ENCODE data around the gene CRADD. TPM values are rescaled to one million over a fixed set of nuclear protein-coding genes. Genes with fewer than 3 reads are reported as not detected.

Gene CRADD
- total RNA-seq, 2 donors from 2014 or later, result 27.2 to 75.2 TPM

DNA sequence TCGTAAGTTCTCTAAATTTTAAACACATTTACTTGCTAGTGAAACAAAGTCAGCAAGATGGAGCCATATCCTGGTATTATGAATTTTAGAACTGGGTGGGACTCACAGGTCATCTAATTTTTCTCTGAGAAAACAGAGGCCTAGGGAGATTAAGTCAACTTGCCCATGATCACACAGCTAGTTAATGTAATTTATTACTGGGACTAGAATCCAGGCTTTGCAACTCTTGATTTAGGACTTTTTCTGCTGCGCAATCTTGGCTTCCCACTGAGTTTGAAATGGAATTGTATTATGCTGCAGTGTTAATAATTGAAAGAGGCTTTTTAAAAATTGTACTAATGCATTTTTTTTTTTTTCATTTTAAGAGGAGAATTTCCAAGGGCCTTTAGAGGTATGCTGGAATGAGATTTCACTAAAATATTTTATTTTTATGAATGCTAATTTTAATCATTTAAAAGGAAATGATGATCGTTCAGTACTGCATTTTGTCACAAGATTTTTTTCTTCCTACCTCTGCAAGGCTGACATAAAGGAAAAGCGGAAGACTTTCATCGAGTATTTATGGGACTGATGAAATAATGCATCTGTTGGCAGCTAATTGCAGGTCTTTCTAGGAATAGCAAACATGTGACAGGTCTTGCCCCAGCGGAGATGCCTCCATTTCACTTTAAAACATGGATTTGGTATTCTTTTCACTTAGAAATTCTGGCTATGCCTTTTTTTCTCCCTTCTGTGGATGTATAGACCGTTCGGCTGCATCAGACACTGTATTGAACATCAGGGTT lies 9.6 kb downstream of the CRADD start:
- no peak for TF ChIP-seq POLR2A (IDR thresholded peaks at IDR 0.05)
- TF ChIP-seq, protein P1, sequence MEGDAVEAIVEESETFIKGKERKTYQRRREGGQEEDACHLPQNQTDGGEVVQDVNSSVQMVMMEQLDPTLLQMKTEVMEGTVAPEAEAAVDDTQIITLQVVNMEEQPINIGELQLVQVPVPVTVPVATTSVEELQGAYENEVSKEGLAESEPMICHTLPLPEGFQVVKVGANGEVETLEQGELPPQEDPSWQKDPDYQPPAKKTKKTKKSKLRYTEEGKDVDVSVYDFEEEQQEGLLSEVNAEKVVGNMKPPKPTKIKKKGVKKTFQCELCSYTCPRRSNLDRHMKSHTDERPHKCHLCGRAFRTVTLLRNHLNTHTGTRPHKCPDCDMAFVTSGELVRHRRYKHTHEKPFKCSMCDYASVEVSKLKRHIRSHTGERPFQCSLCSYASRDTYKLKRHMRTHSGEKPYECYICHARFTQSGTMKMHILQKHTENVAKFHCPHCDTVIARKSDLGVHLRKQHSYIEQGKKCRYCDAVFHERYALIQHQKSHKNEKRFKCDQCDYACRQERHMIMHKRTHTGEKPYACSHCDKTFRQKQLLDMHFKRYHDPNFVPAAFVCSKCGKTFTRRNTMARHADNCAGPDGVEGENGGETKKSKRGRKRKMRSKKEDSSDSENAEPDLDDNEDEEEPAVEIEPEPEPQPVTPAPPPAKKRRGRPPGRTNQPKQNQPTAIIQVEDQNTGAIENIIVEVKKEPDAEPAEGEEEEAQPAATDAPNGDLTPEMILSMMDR (IDR thresholded peaks at IDR 0.05), result no peak
- WGBS, 2 donors, result 88 to 97% methylated on average over 8 of the region's 8 CpGs
- intact Hi-C loops (cut with DNase I), result no loop called here
- Histone ChIP-seq H3K36me3 (replicated peaks in 1 of 2; ENCODE audit: insufficient read depth in 1 of 2, low read depth in 2 of 2) (no peaks in the 10 kb centered on the region), H3K27ac (no peak overlapping the region), H3K4me1 (peaks cover 6% of the 10 kb centered on the region), H3K4me3 (no peak overlapping the region), H3K27me3 (no peaks in the 10 kb centered on the region), H3K9me3 (no peaks in the 10 kb centered on the region)
- ATAC-seq, result no peak
- no peak for DNase-seq

DNA sequence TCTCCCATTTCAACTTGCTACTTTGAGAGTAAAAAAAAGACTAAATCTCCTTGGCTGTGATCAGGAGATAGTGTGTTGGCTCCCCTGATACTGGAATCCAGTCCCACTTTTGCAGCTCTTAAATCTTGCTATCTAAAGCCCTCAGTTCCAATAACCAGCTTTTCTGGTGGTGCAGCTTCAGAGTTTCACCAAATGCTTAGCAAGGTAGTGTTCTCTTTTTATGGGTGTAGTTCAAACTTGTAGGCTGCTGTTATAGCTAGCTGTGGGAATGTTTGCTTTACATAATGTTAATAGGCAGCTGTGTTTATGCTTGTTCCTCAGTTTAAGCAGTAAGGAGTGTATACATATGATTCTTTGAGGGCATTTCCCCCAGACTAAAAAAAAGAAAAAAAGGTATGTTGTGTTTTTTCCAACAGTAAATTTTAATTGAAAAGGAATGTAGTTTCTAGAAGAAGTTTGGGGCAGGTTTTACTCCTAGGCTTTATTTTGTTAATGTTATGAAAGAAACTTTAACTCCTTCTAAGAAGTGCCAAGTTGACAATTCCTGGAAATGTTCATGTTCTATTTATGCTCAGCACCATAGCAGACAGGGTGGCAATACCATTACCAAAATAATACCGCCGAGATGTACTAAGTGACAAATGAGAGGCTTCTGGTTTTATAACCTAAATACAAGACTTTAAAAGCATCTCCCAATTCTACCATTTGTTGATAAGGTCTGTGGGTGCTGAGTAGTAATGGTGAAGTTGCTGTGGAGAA lies 12.1 kb downstream of the CRADD start:
- Histone ChIP-seq H3K4me1 (peaks cover 6% of the 10 kb centered on the region), H3K4me3 (no peak overlapping the region), H3K36me3 (replicated peaks in 1 of 2; ENCODE audit: insufficient read depth in 1 of 2, low read depth in 2 of 2) (no peaks in the 10 kb centered on the region), H3K9me3 (no peaks in the 10 kb centered on the region), H3K27me3 (no peaks in the 10 kb centered on the region), H3K27ac (no peak overlapping the region)
- no peak for DNase-seq
- no peak for ATAC-seq
- intact Hi-C loops (cut with DNase I), result no loop called here
- TF ChIP-seq POLR2A (IDR thresholded peaks at IDR 0.05), result no peak
- TF ChIP-seq, protein P1 (IDR thresholded peaks at IDR 0.05), result no peak
- WGBS, 2 donors, result 91 to 92% methylated on average over 2 of the region's 2 CpGs

DNA sequence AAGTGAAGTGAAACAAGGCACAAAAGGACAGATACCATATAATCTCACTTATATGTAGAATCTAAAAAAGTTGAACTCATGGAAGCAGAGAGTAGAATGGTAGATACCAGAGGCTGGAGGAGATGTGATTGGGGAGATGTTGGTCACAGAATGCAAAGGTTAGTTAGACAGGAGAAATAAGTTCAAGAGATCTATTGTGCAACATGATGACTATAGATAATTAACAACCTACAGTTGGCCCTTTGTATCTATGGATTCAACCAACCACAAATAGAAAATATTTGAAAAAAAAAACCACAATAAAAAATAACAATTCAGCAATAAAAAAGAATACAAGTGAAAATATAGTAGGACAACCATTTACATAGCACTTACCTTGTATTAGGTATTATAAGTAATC lies 19.3 kb downstream of the CRADD start:
- H3K27me3 ChIP-seq, result no peaks in the 10 kb centered on the region
- ATAC-seq, result no peak
- intact Hi-C loops (cut with DNase I), result no loop called here
- TF ChIP-seq, protein P1 (IDR thresholded peaks at IDR 0.05), result no peak
- no peak for TF ChIP-seq POLR2A (IDR thresholded peaks at IDR 0.05)
- H3K4me1 ChIP-seq, result no peaks in the 10 kb centered on the region
- H3K9me3 ChIP-seq, result no peaks in the 10 kb centered on the region
- DNase-seq, result no peak
- no peak overlapping the region for H3K27ac ChIP-seq
- no peaks in the 10 kb centered on the region for H3K36me3 ChIP-seq (replicated peaks in 1 of 2; ENCODE audit: insufficient read depth in 1 of 2, low read depth in 2 of 2)
- no peak overlapping the region for H3K4me3 ChIP-seq

DNA sequence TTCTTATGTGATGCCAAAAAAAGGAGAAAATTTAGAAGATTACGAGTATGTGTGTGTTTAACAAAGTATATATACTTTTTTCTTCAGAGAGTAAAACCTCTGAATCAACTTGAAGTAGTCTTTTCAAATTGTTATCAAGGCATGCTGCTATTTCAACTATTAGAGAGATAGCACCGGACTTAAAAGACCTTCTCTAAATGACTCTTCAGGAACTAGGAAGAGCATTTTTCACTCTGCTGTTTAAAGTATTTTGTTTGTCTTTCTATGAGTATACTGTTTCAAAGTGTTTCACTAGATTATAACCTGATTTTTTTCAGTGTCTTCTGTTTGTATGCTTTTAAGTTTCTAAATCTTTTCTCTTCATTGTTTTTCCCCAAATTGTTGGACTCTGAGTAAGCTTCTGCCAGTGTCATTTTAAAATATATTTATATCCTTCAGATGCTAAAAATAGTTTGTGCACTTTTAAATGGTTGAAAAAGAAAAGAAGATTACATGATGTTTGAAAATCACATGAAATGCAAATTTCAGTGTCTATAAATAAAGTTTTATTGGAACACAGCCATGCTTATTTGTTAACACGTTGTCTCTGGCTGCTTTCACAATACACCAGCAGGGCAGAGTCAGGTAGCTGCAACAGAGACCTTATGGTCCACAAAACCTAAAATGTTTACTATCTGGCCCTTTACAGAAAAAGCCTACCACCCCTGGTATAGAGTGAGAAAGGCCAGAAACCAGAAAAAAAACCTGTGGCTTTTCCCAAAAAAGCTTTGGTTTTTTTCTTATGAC lies 21.3 kb downstream of the CRADD start:
- Histone ChIP-seq H3K36me3 (replicated peaks in 1 of 2; ENCODE audit: insufficient read depth in 1 of 2, low read depth in 2 of 2) (no peaks in the 10 kb centered on the region), H3K27ac (no peak overlapping the region), H3K4me3 (no peak overlapping the region), H3K4me1 (peaks cover 9% of the 10 kb centered on the region), H3K27me3 (no peaks in the 10 kb centered on the region), H3K9me3 (no peaks in the 10 kb centered on the region)
- intact Hi-C loops (cut with DNase I), result no loop called here
- ATAC-seq (no peak), DNase-seq (no peak)
- WGBS, 2 donors, result 47 to 52% methylated on average over 3 of the region's 3 CpGs
- TF ChIP-seq, protein P1 (IDR thresholded peaks at IDR 0.05), result no peak
- TF ChIP-seq POLR2A (IDR thresholded peaks at IDR 0.05), result no peak

Data from body of pancreas (tissue), 4 donors.